ENCODE measurements around the gene NFRKB.

DNA sequence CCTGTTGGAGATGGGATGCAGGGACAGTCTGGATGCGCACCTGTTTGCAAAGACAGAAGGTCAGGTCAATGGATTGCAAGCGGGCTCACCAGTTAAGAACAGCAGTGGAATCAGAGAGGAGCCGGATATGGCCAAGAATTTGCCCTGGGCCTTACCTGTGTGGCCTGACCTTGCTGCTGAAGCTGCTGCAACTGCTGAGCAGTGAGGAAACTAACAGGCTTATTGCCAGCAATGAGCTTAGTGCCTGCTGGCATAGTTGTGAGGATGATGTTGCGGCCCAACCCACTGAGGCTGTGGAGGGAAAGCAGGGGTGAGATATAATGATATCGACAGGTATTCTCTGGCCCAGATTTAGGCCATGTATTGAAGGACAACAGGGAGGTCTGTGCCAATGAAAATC, 30.6 kb downstream of the NFRKB start:
- TF ChIP-seq, protein P1, sequence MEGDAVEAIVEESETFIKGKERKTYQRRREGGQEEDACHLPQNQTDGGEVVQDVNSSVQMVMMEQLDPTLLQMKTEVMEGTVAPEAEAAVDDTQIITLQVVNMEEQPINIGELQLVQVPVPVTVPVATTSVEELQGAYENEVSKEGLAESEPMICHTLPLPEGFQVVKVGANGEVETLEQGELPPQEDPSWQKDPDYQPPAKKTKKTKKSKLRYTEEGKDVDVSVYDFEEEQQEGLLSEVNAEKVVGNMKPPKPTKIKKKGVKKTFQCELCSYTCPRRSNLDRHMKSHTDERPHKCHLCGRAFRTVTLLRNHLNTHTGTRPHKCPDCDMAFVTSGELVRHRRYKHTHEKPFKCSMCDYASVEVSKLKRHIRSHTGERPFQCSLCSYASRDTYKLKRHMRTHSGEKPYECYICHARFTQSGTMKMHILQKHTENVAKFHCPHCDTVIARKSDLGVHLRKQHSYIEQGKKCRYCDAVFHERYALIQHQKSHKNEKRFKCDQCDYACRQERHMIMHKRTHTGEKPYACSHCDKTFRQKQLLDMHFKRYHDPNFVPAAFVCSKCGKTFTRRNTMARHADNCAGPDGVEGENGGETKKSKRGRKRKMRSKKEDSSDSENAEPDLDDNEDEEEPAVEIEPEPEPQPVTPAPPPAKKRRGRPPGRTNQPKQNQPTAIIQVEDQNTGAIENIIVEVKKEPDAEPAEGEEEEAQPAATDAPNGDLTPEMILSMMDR (conservative IDR thresholded peaks at IDR 0.05 in 1 of 2, IDR thresholded peaks at IDR 0.05 in 1 of 2; ENCODE audit: low read depth in 1 of 2, low read length in 2 of 2): no peak
- no peak for TF ChIP-seq EZH2 (IDR thresholded peaks at IDR 0.05; ENCODE audit: low read length, missing control alignments)

Measured in fibroblast of lung (primary cell).